ENCODE data around the gene SULT2B1. TPM values are rescaled to one million over a fixed set of nuclear protein-coding genes. Genes with fewer than 3 reads are reported as not detected.

SULT2B1 gene
- total and polyA plus RNA-seq, 4 donors, result 0.14 to 0.24 TPM; not detected in 2

- Histone ChIP-seq H3K4me3 (ENCODE audit: low read depth in 1 of 3, low read length in 3 of 3) (peak overlapping the region; percentile 5 to 33 (median 10)), H3K4me1 (ENCODE audit: control insufficient read depth in 4 of 4, insufficient read depth in 4 of 4, low read length in 3 of 4) (peaks cover 14 to 66% (median 38%) of the 10 kb centered on the region in 4 donors), H3K27me3 (ENCODE audit: control insufficient read depth in 4 of 4, insufficient read depth in 4 of 4, low read length in 3 of 4) (no peaks in the 10 kb centered on the region), H3K9me3 (ENCODE audit: control insufficient read depth in 4 of 4, low read length in 3 of 4) (no peaks in the 10 kb centered on the region), H3K36me3 (ENCODE audit: control insufficient read depth in 4 of 4, insufficient read depth in 3 of 4, low read depth in 1 of 4, low read length in 3 of 4) (peaks cover 0 to 7% (median 1%) of the 10 kb centered on the region in 4 donors), H3K27ac (ENCODE audit: low read depth in 1 of 2, low read length in 2 of 2) (peak overlapping the region; percentile 98 to 99), H3K9ac (ENCODE audit: low read depth in 1 of 2, low read length in 2 of 2) (peak overlapping the region; percentile 40 to 70)
- 4% methylated on average over 37 of the region's 37 CpGs for WGBS
- DNase-seq (ENCODE audit: low spot score), result peak; percentile 92
- TF ChIP-seq MAX (IDR thresholded peaks at IDR 0.05) (peak; percentile 96), RXRA (IDR thresholded peaks at IDR 0.05) (peak; percentile 96 to 98), YY1 (IDR thresholded peaks at IDR 0.05) (peak; percentile 78), RAD21 (IDR thresholded peaks at IDR 0.05) (no peak), HNF4A (conservative IDR thresholded peaks at IDR 0.05) (peak; percentile 10 to 42), EGR1 (IDR thresholded peaks at IDR 0.05; ENCODE audit: low read depth in 2 of 2) (peak; percentile 37 to 53), JUND (IDR thresholded peaks at IDR 0.05) (no peak), FOXA1 (IDR thresholded peaks at IDR 0.05) (no peak), ZBTB33 (IDR thresholded peaks at IDR 0.05) (peak; percentile 68), GABPA (IDR thresholded peaks at IDR 0.05 in 1 of 2, conservative IDR thresholded peaks at IDR 0.05 in 1 of 2) (peak in 1 of 2 donors; percentile 8), SP1 (IDR thresholded peaks at IDR 0.05) (peak; percentile 80)
Observed at GRCh38 chr19:48634424-48635262, 82.7 kb downstream of the SULT2B1 start.

- WGBS, result under 1% methylated on average over 67 of the region's 67 CpGs
- Histone ChIP-seq H3K36me3 (ENCODE audit: control insufficient read depth in 4 of 4, insufficient read depth in 3 of 4, low read depth in 1 of 4, low read length in 3 of 4) (peaks cover 0 to 7% (median 1%) of the 10 kb centered on the region in 4 donors), H3K9ac (ENCODE audit: low read depth in 1 of 2, low read length in 2 of 2) (peak overlapping the region; percentile 54 to 81), H3K9me3 (ENCODE audit: control insufficient read depth in 4 of 4, low read length in 3 of 4) (no peaks in the 10 kb centered on the region), H3K27ac (ENCODE audit: low read depth in 1 of 2, low read length in 2 of 2) (peak overlapping the region; percentile 98 to 99), H3K27me3 (ENCODE audit: control insufficient read depth in 4 of 4, insufficient read depth in 4 of 4, low read length in 3 of 4) (no peaks in the 10 kb centered on the region), H3K4me3 (ENCODE audit: low read depth in 1 of 3, low read length in 3 of 3) (peak overlapping the region; percentile 59 to 86 (median 75)), H3K4me1 (ENCODE audit: control insufficient read depth in 4 of 4, insufficient read depth in 4 of 4, low read length in 3 of 4) (peaks cover 14 to 62% (median 38%) of the 10 kb centered on the region in 4 donors)
- TF ChIP-seq JUND (IDR thresholded peaks at IDR 0.05), result no peak
- TF ChIP-seq CTCF (IDR thresholded peaks at IDR 0.05; ENCODE audit: low read depth, low read length, missing input control), result no peak
- no peak for TF ChIP-seq YY1 (IDR thresholded peaks at IDR 0.05)
- no peak for TF ChIP-seq ATF3 (IDR thresholded peaks at IDR 0.05)
- TF ChIP-seq TAF1 (conservative IDR thresholded peaks at IDR 0.05), result no peak
- TF ChIP-seq HNF4A (conservative IDR thresholded peaks at IDR 0.05), result no peak
- no peak for TF ChIP-seq NR2F2 (IDR thresholded peaks at IDR 0.05)
- TF ChIP-seq EGR1 (IDR thresholded peaks at IDR 0.05; ENCODE audit: low read depth in 2 of 2), result no peak
- TF ChIP-seq HNF4G (IDR thresholded peaks at IDR 0.05), result no peak
- no peak for TF ChIP-seq RXRA (IDR thresholded peaks at IDR 0.05)
- TF ChIP-seq GABPA (IDR thresholded peaks at IDR 0.05 in 1 of 2, conservative IDR thresholded peaks at IDR 0.05 in 1 of 2), result no peak
- TF ChIP-seq REST (IDR thresholded peaks at IDR 0.05), result no peak
- TF ChIP-seq FOXA2 (IDR thresholded peaks at IDR 0.05), result no peak
- no peak for TF ChIP-seq MAX (IDR thresholded peaks at IDR 0.05)
- no peak for TF ChIP-seq SP1 (IDR thresholded peaks at IDR 0.05)
- no peak for TF ChIP-seq FOXA1 (IDR thresholded peaks at IDR 0.05)
- DNase-seq (ENCODE audit: low spot score), result peak; percentile 82
Observed at GRCh38 chr19:48635263-48635965, 83.4 kb downstream of the SULT2B1 start.

All from liver (tissue), 9 donors.